Upper lobe of right lung (tissue), 1 donor: Measurements from ENCODE around the gene GALNT16. TPM values are rescaled to one million over a fixed set of nuclear protein-coding genes. Genes with fewer than 3 reads are reported as not detected.

Source experiments
- ATAC-seq: fragments of 200-7000 bp; cut with Tn5 transposase; one replicate; pipeline ENCODE4 v1.9.1; 2020; ENCODE audit warnings: mild to moderate bottlenecking, moderate library complexity
- DNase-seq: peaks from one replicate; pipeline ENCODE4 v3.0.0-alpha.2; 2020
- H3K27ac ChIP-seq: fragments of 200-600 bp; one replicate; pipeline ENCODE4 v1.8.0; 2022
- H3K27me3 ChIP-seq: fragments of 200-600 bp; one replicate; pipeline ENCODE4 v1.8.0; 2022; ENCODE audit warnings: mild to moderate bottlenecking
- H3K36me3 ChIP-seq: fragments of 200-600 bp; one replicate; pipeline ENCODE4 v1.8.0; 2022
- H3K4me1 ChIP-seq: fragments of 200-600 bp; one replicate; pipeline ENCODE4 v1.8.0; 2022
- H3K4me3 ChIP-seq: fragments of 200-600 bp; one replicate; pipeline ENCODE4 v1.8.0; 2022; ENCODE audit warnings: mild to moderate bottlenecking
- H3K9me3 ChIP-seq: fragments of 200-600 bp; one replicate; pipeline ENCODE4 v1.8.0; 2022
- intact Hi-C: fragments of 100-400 bp; cut with DNase I; formaldehyde crosslinking; loops from one replicate; pipeline ENCODE4 v1.11.0; 2022
- total RNA-seq: library from RNA; stranded (reverse); fragmentation: NEBNext Ultra II Directional; extraction: Animal tissue kit (Norgen Biotek cat#: 25700); gene quantifications from one replicate; pipeline ENCODE4 v1.2.1, GENCODE V29; 2021
- TF ChIP-seq, protein P1 (sequence below): fragments of 200-600 bp; IDR thresholded peaks from one replicate; pipeline ENCODE4 v1.8.0; 2022; ENCODE audit warnings: antibody characterized with exemption
- donor health status: DM: no; HTN: yes; CAD: no; lungs with severe emphysema.

GALNT16 gene
- total RNA-seq, 1 donor from 2014 or later = 3.0 TPM

DNA sequence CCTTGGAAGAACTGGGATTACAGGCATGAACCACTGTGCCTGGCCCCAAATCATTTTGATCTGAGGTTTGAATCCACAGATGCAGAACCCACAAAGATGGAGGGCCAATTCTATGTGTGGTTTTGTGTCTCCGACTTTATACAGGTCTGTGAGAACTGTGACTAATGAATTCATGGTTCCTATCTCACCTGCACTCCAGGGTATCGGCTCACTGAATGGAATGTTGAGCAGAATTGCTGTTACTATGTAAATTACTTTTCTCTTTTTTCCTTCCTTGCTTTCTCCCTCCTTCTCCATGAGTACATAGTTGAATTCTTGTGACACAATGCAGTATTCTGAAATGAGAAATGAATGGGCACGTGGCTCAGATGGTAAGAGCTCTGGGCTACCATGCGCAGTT, 21.1 kb upstream of the GALNT16 start:
- intact Hi-C loops = no loop called here
- no peak for ATAC-seq
- DNase-seq = no peak

DNA sequence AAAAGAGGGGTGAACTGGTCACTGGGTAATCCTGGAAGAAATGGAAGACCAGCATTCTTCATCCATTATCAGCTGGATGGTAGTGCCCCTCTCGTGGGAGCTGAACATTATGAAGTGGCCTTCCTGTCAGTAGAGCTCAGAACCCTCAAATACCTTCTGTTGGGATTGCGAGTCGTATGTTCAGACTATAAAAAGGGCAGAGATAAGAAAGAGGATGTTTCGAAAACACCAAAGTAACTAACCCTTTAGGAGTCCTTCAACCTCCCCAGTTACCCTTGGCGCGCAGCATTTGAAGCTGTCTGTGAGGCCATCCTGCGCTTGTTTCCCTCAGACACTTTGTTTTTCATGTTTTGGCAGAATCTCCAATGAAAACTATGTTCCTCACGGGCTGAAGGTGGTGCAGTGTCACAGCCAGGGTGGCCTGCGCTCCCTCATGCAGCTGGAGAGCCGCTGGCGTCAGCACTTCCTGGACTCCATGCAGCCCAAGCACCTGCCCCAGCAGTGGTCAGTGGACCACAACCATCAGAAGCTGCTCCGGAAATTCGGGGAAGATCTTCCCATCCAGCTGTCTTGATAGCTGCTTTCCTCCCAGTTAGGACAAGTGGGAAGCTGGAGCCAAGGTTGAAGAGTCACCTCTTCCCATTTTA, 19.3 kb upstream of the GALNT16 start:
- H3K9me3 ChIP-seq = no peaks in the 10 kb centered on the region
- intact Hi-C loops = loop anchor here (5.0 to 10.0 kb wide), 2 partner anchors 114 to 222 kb away; no protein-coding TSS in a partner anchor
- H3K27ac ChIP-seq = no peak overlapping the region

More for the DNA sequence above, 21.1 kb upstream of the GALNT16 start:
- TF ChIP-seq, protein P1, sequence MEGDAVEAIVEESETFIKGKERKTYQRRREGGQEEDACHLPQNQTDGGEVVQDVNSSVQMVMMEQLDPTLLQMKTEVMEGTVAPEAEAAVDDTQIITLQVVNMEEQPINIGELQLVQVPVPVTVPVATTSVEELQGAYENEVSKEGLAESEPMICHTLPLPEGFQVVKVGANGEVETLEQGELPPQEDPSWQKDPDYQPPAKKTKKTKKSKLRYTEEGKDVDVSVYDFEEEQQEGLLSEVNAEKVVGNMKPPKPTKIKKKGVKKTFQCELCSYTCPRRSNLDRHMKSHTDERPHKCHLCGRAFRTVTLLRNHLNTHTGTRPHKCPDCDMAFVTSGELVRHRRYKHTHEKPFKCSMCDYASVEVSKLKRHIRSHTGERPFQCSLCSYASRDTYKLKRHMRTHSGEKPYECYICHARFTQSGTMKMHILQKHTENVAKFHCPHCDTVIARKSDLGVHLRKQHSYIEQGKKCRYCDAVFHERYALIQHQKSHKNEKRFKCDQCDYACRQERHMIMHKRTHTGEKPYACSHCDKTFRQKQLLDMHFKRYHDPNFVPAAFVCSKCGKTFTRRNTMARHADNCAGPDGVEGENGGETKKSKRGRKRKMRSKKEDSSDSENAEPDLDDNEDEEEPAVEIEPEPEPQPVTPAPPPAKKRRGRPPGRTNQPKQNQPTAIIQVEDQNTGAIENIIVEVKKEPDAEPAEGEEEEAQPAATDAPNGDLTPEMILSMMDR = no peak
- Histone ChIP-seq H3K9me3 (no peaks in the 10 kb centered on the region), H3K4me3 (no peak overlapping the region), H3K4me1 (no peaks in the 10 kb centered on the region), H3K27me3 (no peaks in the 10 kb centered on the region), H3K27ac (no peak overlapping the region), H3K36me3 (peaks cover 69% of the 10 kb centered on the region)

DNA sequence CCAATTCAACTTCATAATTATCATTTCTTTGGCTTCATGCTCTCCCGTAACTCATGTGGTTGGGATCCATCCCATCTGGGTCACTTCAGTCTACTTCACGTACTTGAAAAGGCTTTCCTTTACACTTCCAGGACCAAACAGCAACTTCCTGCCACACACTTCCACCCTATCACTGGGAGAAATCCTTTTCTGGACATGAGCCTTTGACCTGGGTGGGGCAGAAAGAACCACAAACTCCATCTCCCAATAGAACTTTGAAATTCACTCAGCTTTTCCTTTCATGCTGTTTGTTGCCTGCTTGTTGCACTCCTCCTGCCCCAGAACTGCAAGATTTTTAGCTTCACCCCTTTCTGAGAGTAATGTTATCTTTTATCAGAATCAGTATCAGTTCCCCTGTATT, 18.4 kb upstream of the GALNT16 start:
- Histone ChIP-seq H3K36me3 (peaks cover 49% of the 10 kb centered on the region), H3K27ac (no peak overlapping the region), H3K9me3 (no peaks in the 10 kb centered on the region), H3K4me1 (no peaks in the 10 kb centered on the region), H3K27me3 (no peaks in the 10 kb centered on the region), H3K4me3 (no peak overlapping the region)
- DNase-seq (no peak), ATAC-seq (no peak)
- TF ChIP-seq, protein P1 = no peak
- intact Hi-C loops = loop anchor here (5.0 to 10.0 kb wide), 2 partner anchors 113 to 221 kb away; no protein-coding TSS in a partner anchor

More for the DNA sequence above, 19.3 kb upstream of the GALNT16 start:
- TF ChIP-seq, protein P1 = no peak
- Histone ChIP-seq H3K4me1 (no peaks in the 10 kb centered on the region), H3K27me3 (no peaks in the 10 kb centered on the region), H3K36me3 (peaks cover 59% of the 10 kb centered on the region), H3K4me3 (no peak overlapping the region)
- DNase-seq (no peak), ATAC-seq (no peak)

DNA sequence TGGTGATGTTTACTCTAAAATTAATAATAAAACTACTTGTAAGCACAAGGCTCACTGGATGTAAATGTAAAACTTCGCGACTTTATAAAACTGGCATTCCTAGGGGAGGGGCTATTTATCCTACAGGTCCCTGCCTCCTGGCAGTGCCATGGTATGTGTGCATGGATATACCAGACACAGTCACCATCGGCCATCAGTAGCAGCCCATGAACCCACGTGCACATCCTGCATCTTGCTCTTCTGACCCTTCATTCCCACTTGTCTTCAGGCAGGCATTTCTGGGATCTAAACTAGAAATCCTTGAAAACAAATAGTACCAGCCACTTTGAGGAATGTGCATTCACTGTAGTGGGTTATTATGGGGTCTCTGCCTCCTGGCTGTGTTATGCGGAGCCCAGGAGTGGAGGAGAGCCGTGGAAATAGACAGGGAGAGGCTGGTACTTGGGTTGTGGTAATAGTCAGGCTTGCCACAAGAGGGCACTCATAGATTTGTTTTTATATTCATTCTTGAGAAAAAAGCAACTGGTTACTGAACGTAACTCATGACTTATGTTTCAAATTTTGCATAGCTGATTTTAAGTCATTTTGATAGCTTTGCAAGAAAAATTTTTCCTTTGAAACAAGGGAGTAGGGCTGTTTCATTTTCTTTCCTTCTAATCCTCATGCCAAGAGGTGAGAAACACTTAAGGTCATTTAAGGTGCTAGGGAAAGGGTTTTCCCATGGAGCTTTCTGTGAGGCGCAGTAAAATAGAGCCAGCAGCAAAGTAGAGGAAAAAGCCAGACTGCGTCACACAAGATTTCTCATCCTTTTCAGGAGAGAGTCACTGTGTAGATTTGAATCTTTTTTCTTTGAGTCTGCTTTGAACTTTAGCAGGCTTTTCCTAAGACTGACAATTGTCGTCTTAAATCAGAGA, 17.4 kb upstream of the GALNT16 start:
- intact Hi-C loops = loop anchor here (5.0 to 10.0 kb wide), 2 partner anchors 112 to 220 kb away; no protein-coding TSS in a partner anchor
- Histone ChIP-seq H3K4me1 (no peaks in the 10 kb centered on the region), H3K36me3 (peaks cover 40% of the 10 kb centered on the region), H3K9me3 (no peaks in the 10 kb centered on the region), H3K27ac (no peak overlapping the region), H3K27me3 (no peaks in the 10 kb centered on the region), H3K4me3 (no peak overlapping the region)
- ATAC-seq (peak; percentile 89), DNase-seq (no peak)
- TF ChIP-seq, protein P1 = peak; percentile 87

DNA sequence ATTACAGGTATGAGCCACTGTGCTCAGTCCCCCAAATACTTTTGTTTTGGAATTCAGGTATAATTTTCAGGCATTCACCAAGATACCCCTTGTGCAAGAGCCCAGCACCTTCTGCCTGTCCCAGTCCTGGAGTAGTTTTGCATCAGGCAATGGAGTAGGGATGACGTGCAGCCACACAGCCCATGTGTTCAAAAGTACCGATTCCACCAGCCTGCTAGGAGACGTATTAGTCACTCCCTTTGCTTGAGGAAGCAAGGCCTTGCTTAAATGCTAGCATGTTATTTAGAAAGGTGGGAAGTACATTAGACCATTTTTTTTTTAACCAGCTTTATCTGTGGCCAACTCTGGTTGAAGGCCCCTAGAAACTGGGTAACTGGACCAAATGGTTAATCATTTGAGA, 15.0 kb upstream of the GALNT16 start:
- intact Hi-C loops = loop anchor here (5.0 to 10.0 kb wide), 2 partner anchors 110 to 217 kb away; no protein-coding TSS in a partner anchor
- TF ChIP-seq, protein P1 = no peak

More for the DNA sequence above, 15.0 kb upstream of the GALNT16 start:
- Histone ChIP-seq H3K9me3 (no peaks in the 10 kb centered on the region), H3K36me3 (peaks cover 16% of the 10 kb centered on the region), H3K27ac (no peak overlapping the region), H3K4me3 (no peak overlapping the region), H3K4me1 (peaks cover 3% of the 10 kb centered on the region), H3K27me3 (no peaks in the 10 kb centered on the region)
- ATAC-seq (no peak), DNase-seq (no peak)
